ENCODE data around the gene COL18A1.

- TF ChIP-seq POLR2A (IDR thresholded peaks at IDR 0.05) (no peak), CTCF (IDR thresholded peaks at IDR 0.05) (no peak)
Observed at GRCh38 chr21:45405271-45405818, 380 bp downstream of the COL18A1 start.
